ENCODE data around the gene NECAB2.

- TF ChIP-seq POLR2A (IDR thresholded peaks at IDR 0.05; ENCODE audit: low read length) (no peak), GATA1 (IDR thresholded peaks at IDR 0.05; ENCODE audit: low read depth, low read length) (no peak)
Measured at GRCh38 chr16:83968306-83968851, 335 bp downstream of the NECAB2 start.

Measured in erythroblast (primary cell).